GM12864 (cell line): Measurements from ENCODE around the gene NSL1.
"Not testable (repeated sequence)": the region's sequence is repeated elsewhere in the genome, so short reads cannot be mapped to it uniquely, and the experiment has no call there.

ENCODE experiments used
- DNase-seq: peaks from one replicate; pipeline ENCODE4 v3.0.0-alpha.2; 2011; ENCODE audit warnings: low read depth
- H3K4me3 ChIP-seq: 2 replicates; pipeline ENCODE4 v1.5.1; 2011; ENCODE audit warnings: mild to moderate bottlenecking, low read depth, low read length, control low read depth
- TF ChIP-seq, protein P1 (sequence below): IDR thresholded peaks from 2 replicates; pipeline ENCODE4 v1.5.1; 2011; ENCODE audit warnings: low read depth, mild to moderate bottlenecking, moderate library complexity, low read length, control low read depth, inconsistent platforms; ENCODE audit errors: missing control alignments

Gene NSL1

DNA sequence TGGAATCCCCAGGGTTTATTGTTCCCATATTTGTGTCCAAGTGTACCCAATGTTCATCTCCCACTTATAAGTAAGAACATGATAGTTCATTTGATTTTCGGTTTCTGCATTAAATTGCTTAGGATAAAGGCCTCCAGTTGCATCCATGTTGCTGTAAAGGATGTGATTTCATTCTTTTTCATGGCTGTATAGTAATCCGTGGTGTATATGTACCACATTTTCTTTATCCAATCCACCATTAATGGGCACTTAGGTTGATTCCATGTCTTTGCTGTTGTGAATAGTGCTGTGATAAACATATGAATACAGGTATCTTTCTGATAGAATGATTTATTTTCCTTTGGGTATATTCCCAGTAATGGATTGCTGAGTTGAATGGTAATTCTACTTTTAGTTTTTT lies 71.9 kb downstream of the NSL1 start:
- DNase-seq: no peak
- H3K4me3 ChIP-seq: no peak overlapping the region
- TF ChIP-seq, protein P1, sequence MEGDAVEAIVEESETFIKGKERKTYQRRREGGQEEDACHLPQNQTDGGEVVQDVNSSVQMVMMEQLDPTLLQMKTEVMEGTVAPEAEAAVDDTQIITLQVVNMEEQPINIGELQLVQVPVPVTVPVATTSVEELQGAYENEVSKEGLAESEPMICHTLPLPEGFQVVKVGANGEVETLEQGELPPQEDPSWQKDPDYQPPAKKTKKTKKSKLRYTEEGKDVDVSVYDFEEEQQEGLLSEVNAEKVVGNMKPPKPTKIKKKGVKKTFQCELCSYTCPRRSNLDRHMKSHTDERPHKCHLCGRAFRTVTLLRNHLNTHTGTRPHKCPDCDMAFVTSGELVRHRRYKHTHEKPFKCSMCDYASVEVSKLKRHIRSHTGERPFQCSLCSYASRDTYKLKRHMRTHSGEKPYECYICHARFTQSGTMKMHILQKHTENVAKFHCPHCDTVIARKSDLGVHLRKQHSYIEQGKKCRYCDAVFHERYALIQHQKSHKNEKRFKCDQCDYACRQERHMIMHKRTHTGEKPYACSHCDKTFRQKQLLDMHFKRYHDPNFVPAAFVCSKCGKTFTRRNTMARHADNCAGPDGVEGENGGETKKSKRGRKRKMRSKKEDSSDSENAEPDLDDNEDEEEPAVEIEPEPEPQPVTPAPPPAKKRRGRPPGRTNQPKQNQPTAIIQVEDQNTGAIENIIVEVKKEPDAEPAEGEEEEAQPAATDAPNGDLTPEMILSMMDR: no peak

DNA sequence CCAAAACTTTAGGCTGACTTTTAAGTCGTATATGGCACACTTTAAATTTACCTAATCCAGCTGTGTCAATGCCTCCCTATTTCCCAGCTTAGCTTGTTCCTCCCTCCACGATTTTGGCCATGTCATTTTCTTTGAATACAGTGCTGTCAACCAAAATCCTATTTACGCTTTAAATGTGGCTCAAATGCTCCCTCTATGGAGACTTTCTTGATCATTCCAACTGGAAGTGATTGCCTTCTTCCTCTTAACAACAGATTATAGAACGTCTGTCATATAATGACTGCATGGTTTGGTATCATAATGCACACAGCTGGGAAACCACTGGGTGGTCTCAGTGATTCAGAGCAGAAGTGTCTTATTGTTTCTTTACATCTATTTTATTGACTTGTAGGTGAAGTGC lies 73.1 kb downstream of the NSL1 start:
- DNase-seq: no peak
- no peak overlapping the region for H3K4me3 ChIP-seq
- TF ChIP-seq, protein P1: no peak

DNA sequence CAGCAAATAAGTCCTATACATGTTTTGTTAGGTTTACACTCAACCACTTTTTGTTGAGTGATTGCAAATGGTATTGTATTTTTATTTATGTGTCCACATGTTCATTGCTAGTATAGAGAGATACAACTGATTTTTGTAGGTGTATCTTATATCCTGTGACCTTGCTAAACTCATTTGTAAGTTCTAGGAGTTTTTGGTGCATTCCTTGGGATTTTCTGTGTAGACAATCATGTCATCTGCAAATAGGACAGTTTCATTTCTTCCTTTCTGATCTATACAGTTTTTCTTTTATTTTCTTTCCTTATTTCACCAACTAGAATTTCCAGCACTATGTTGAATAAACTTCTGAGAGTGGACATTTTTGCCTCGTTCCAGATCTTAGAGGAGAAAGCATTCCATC lies 75.4 kb downstream of the NSL1 start:
- TF ChIP-seq, protein P1: no peak
- DNase-seq: no peak
- no peak overlapping the region for H3K4me3 ChIP-seq

DNA sequence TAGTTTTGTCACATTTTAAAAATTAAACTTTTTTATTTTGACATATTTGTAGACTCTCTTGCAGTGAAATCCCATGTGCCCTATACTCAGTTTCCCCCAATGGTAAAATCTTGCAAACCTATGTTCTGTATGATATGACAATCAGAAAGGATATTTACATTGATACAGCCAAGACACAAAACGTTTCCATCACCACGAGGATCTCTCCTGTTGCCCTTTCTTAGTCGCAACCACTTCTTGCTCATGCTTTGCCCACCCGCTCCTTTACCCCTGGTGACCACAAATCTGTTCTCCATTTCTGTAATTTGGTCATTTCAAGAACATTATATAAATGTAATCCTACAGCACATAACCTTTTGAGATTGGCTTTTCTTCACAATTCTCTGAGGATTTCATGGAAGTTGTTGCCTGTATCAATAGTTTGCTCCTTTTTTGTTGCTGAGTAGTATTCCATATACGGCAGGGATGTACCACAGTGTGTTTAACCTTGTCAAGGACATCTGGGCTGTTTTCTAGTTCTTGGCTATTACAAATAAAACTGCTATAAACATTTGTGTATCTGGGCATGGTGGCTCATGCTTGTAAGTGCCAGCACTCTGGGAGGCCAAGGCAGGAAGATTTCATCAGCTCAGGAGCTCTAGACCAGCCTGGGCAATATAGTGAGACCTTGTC lies 78.0 kb downstream of the NSL1 start:
- TF ChIP-seq, protein P1: no peak

DNA sequence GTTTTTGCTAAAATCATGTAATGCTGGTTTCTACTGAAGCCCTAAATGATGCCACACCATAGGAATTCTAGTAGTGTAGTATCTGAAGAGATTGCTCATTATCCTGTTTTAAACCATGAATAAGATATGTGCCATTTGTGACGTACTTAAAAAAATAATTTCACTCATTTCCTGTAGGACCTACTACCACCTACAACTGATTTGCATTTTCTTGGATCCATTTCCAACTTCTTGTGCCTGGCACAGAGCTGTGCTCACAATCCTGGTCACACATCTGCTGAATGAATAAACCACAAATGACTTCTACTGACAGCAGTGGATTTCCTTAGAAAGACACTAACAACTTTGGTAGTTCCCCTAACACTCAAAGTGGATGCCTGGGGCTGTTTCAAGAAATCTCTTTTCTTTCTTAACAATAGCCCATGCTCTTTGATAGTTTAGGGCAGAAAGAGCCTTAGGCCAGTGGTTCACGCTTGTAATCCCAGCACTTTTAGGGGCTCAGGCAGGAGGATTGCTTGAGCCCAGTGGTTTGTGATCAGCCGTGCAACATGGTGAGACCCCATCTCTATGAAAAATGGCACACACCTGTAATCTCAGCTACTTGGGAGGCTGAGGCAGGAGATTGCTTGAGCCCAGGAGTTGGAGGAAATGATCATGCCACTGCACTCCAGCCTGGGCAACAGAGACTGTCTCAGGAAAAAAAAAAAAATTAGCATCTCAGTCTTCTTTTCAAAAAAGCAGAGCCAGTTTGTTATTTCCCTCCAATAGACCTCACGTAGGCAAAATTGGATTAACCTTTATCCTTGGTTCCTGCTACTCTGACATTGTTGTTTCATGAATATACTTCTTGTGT lies 78.9 kb downstream of the NSL1 start:
- H3K4me3 ChIP-seq: no peak overlapping the region
- TF ChIP-seq, protein P1: no peak
- DNase-seq: no peak

More for the DNA sequence above, 78.0 kb downstream of the NSL1 start:
- no peak for DNase-seq
- H3K4me3 ChIP-seq: no peak overlapping the region

DNA sequence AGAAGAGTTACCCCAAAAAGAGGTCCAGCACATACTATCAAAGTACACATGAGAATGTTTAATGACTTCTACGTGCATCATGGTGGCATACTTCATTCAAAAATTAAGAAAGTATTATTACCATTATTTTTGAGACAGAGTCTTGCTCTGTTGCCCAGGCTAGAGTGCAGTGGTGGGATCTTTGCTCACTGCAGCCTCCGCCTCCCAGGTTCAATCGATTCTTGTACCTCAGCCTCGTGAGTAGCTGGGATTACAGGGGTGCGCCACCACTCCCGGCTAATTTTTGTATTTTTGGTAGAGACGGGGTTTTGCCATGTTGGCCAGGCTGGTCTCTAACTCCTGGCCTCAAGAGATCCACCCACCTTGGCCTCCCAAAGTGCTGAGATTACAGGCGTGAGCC lies 79.6 kb downstream of the NSL1 start:
- not testable (repeated sequence) for H3K4me3 ChIP-seq

DNA sequence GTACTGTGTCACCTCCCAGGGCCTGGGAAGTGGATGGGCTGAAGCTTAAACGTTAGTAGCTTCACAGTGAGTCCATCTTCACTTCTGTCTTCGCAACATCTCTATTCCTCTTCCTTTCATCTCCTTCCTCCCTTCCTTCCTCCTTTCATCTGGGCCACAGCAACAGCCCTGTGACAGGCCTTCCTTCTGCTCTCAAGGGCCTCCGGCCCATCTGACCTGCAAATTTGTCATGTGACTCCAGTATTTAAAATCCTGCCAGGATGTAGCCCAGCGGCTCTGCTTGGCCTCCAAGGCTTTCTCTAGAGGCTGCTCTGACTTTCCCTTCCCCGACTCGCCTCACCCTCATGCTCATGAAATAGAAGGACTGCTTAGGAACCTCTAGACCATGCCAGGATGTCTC lies 81.0 kb downstream of the NSL1 start:
- TF ChIP-seq, protein P1: no peak
- no peak for DNase-seq
- H3K4me3 ChIP-seq: no peak overlapping the region

More for the DNA sequence above, 79.6 kb downstream of the NSL1 start:
- DNase-seq: not testable (repeated sequence)
